ENCODE results near the gene THOC2.
"Not testable (repeated sequence)": the region's sequence is repeated elsewhere in the genome, so short reads cannot be mapped to it uniquely, and the experiment has no call there.

THOC2 gene

GRCh38 chrX:123735137-123735536, 2.3 kb upstream of the THOC2 start:
- DNase-seq (ENCODE audit: low read depth, low spot score) = not testable (repeated sequence)

DNA sequence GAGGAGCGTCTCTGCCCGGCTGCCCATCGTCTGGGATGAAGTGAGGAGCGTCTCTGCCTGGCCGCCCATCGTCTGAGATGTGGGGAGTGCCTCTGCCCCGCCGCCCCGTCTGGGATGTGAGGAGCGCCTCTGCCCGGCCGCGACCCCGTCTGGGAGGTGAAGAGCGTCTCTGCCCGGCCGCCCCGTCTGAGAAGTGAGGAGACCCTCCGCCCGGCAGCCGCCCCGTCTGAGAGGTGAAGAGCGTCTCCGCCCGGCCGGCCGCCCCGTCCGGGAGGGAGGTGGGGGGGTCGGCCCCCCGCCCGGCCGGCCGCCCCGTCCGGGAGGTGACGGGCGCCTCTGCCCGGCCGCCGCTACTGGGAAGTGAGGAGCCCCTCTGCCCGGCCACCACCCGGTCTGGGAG, 1.2 kb upstream of the THOC2 start:
- not testable (repeated sequence) for DNase-seq (ENCODE audit: low read depth, low spot score)

GRCh38 chrX:123731987-123732669, 724 bp downstream of the THOC2 start:
- peak; percentile 34 for DNase-seq (ENCODE audit: low read depth, low spot score)

DNA sequence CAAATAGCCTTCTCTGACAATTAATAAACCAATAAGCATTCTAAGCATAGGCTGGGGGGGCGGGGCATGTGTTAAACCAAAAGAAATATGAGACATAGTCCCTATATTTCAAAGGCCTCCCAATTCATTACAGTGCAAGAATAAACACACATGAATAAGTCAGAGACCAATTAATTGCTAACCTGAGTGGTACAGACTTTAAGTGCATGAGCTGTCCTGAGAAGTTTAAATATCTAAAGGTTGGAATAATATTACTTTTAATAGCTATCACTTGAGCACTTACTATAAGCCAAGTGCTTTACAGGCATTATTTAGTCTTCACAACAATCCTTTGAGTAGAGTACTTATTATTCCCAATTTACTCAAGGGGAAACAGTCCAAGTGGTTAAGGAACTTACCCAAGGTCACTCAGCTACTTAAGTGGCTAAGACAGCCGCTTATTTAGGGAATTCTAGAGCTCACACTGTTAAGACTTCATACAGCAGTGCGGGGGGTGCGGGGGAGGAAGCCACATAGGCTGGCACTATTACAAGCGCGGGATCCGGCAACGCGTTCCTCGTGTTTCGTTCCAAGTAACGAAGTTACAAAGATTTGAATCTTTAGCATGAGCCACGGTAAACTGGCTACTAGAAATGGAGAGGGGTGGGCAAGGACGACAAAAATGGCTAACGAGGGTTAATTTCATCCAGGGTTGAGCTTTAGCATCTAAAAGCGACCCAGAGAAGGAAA, 1.4 kb downstream of the THOC2 start:
- peak; percentile 48 for DNase-seq (ENCODE audit: low read depth, low spot score)

- no peak for DNase-seq (ENCODE audit: low read depth, low spot score)
Measured at GRCh38 chrX:123728554-123728953, 4.3 kb downstream of the THOC2 start.

GRCh38 chrX:123728016-123728415, 4.8 kb downstream of the THOC2 start:
- no peak for DNase-seq (ENCODE audit: low read depth, low spot score)

- not testable (repeated sequence) for DNase-seq (ENCODE audit: low read depth, low spot score)
Measured at GRCh38 chrX:123722193-123722592, 10.7 kb downstream of the THOC2 start.

GRCh38 chrX:123720486-123720885, 12.4 kb downstream of the THOC2 start:
- no peak for DNase-seq (ENCODE audit: low read depth, low spot score)

DNA sequence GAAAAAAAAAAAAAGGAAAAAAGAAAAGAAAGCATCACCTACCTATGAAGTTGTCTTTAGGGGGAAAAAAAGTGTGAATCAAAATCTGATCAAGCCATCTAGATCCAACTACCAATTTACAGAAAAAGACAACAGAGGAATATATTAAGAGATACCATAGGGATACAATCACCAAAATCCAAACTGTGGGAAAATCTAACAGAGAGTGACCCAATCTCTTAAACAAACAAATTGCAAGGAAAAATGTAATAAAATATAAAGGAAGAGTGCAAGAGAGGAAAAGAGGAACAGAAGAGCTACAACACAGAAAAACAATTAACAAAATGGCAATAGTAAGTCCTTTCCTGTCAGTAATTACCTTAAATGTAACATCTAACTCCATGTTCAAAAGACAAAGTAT, 19.0 kb downstream of the THOC2 start:
- DNase-seq (ENCODE audit: low read depth, low spot score) = no peak

GRCh38 chrX:123713434-123713833, 19.4 kb downstream of the THOC2 start:
- DNase-seq (ENCODE audit: low read depth, low spot score) = no peak

GRCh38 chrX:123711201-123711600, 21.7 kb downstream of the THOC2 start:
- not testable (repeated sequence) for DNase-seq (ENCODE audit: low read depth, low spot score)

DNA sequence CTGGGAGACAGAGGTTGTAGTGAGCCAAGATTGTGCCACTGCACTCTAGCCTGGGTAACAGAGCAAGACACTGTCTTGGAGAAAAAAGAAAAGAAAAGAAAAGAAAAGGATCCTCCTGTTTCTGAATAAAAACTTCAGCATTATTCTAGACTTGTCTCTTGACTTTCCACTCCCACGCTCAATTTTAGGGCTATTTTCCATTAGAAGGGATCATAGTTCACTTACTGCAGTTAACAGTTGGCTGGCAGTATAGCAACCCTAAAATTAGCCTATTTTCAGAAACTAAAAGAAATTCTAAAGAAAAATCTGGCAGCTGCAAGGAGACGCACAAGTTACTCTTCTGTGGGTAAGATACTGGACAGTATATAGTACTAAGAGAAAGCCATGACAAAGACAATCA, 28.1 kb downstream of the THOC2 start:
- DNase-seq (ENCODE audit: low read depth, low spot score) = no peak

DNA sequence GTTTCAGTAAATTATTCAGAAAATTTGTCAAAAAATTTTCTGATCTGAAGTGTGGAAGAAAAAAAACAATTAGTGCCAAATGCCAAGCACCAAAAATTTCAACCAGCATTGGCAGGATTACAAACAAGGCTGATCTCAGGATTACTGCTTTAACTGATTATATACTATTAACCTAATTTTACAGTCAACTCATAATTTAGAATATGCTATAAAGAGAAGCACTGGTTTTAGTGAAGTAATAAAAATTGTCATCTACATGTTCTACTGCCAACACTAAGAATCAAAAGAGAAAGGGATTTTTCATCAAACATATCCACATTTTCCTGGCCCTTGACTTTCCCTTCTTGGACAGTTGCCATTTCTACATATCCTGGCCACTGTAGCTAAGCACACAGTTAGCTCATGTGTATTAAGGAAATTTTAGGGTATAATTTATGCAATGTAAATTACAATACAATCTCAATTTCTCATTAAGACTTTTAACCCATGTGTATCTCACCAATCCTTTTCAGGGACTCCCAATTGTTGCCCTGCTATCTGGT, 33.8 kb downstream of the THOC2 start:
- DNase-seq (ENCODE audit: low read depth, low spot score) = peak; percentile 7

DNA sequence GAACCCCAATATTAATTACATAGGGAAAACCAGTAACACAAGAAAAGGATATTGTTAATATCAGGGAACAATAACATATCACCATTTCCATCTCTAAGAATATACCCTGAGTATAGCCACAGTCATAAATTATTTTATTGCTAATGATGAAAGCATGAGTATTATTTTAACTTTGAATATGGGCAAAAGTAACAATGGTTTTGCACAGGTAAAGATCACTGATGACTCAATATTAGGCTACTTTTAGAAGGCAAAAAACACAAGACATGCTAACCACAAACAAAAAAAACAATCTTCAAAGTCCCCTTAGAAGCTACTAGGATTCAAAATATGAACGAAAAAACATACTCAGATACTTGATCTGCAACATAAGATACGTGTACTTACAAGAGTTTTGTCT, 36.5 kb downstream of the THOC2 start:
- no peak for DNase-seq (ENCODE audit: low read depth, low spot score)

GRCh38 chrX:123695242-123695641, 37.6 kb downstream of the THOC2 start:
- no peak for DNase-seq (ENCODE audit: low read depth, low spot score)

DNA sequence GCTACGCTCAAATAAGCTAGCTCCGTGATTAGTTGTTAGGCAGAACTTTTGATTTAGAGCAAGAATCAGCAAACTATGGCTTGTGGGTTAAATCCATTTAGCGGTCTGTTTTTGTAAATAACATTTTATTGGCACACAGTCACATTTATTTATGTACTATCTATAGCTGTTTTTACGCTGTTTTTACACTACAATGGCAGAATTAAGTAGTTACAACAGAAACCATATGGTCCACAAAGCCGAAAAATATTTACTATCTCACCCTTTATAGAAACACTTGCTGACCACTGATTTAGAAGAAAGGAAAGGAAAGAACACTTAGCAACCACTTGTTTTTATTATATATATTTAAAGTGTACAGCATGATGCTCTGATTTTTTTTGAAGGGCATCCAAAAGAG, 41.1 kb downstream of the THOC2 start:
- no peak for DNase-seq (ENCODE audit: low read depth, low spot score)

DNA sequence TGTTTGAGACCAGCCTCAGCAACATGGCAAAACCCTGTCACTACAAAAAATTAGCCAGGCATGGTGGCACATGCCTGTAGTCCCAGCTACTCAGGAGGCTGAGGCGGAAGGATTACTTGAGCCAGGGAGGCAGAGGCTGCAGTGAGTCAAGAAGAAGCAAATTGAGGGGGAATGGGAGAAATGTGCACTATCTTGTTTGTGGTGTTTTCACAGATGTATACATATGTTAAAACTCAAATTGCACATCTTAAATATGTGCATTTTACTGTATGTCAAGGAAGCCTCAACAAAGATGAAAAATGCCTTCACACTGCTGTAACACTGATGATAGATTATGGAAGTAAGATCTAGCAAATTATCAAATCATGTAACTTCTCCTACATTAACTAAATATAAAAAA, 44.3 kb downstream of the THOC2 start:
- DNase-seq (ENCODE audit: low read depth, low spot score) = no peak

DNA sequence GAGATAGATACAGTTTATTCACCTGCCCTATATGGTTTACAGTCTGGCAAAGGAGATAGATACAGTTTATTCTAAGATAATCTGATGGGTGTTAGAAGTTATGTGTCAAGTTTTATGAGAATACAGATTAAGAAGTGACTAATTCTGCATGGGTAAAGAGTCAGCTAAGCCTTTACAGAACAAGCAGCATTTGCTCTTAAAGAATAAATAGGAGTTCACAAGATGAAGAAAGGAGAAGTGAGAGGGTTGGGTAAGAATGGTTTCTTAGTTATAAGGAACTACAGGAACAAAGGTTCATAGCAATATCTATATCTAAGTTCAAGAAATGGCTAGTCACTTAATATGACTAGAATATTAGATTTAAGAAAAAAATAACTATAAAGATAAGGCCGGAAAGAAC, 47.6 kb downstream of the THOC2 start:
- no peak for DNase-seq (ENCODE audit: low read depth, low spot score)

DNA sequence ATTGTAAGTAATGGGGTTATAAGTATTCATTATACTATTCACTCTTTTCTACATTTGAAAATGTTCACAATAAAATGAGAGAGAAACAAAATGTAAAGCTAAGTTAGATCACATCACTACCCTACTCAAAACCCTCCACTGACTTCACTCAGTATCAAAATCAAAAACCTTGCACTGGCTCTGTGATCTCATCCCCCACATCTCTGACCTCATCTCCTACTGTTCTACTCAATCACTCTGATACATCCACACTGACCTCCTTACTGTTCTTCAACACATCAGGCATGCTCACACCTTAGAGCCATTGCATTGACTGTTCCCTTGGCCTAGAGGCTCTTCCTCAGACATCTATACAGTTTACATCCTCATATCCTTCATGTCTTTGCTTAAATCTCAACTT, 50.7 kb downstream of the THOC2 start:
- DNase-seq (ENCODE audit: low read depth, low spot score) = no peak

DNA sequence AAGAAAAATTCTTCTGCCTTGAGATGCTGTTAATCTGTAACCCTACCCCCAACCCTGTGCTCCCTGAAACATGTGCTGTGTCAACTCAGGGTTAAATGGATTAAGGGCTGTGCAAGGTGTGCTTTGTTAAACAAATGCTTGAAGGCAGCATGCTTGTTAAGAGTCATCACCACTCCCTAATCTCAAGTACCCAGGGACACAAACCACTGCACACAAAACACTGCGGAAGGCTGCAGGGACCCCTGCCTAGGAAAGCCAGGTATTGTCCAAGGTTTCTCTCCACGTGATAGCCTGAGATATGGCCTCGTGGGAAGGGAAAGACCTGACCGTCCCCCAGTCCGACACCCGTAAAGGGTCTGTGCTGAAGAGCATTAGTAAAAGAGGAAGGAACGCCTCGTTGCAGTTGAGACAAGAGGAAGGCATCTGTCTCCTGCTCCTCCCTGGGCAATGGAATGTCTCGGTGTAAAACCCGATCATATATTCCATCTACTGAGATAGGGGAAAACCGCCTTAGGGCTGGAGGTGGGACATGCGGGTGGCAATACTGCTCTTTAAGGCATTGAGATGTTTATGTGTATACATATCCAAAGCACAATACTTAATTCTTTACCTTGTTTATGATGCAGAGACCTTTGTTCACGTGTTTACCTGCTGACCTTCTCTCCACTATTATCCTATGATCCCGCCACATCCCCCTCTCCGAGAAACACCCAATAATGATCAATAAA, 53.0 kb downstream of the THOC2 start:
- DNase-seq (ENCODE audit: low read depth, low spot score) = not testable (repeated sequence)

DNA sequence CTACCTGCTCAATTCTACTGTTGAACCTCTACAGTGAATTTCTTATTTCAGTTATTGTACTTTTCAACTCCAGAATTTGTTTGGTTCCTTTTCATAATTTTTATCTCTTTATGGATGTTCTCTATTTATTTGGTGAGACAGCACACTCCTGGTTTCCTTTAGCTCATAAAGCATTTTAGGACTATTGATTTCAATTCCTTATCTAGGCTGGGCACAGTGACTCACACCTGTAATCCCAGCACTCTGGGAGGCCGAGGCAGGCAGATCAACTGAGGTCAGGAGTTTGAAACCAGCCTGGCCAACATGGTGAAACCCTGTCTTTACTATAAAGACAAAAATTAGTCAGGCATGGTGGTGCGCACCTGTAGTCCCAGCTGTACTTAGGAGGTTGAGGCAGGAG, 57.7 kb downstream of the THOC2 start:
- no peak for DNase-seq (ENCODE audit: low read depth, low spot score)

- DNase-seq (ENCODE audit: low read depth, low spot score) = no peak
Measured at GRCh38 chrX:123673813-123674212, 59.0 kb downstream of the THOC2 start.

All from astrocyte of the hippocampus (primary cell).